Fibroblast of pulmonary artery (primary cell): ENCODE results near the gene SIK3.

Experiments used
- DNase-seq: peaks from one replicate; pipeline ENCODE4 v3.0.0-alpha.2; 2010; ENCODE audit warnings: low read depth
- H3K4me3 ChIP-seq: replicated peaks from 2 replicates; pipeline ENCODE4 v1.5.1; 2011; ENCODE audit warnings: low read depth, mild to moderate bottlenecking, control low read depth, low read length, moderate library complexity
- CTCF ChIP-seq: IDR thresholded peaks from 2 replicates; pipeline ENCODE4 v1.5.1; 2011; ENCODE audit warnings: mild to moderate bottlenecking, control low read depth, low read length, inconsistent platforms; ENCODE audit errors: missing control alignments

SIK3 gene

GRCh38 chr11:116869610-116870009 lies 228.6 kb downstream of the SIK3 start:
- H3K4me3 ChIP-seq = no peak overlapping the region
- DNase-seq = no peak
- TF ChIP-seq CTCF = no peak

- DNase-seq = no peak
- TF ChIP-seq CTCF = no peak
- no peak overlapping the region for H3K4me3 ChIP-seq
Measured at GRCh38 chr11:116868066-116868465, 230.2 kb downstream of the SIK3 start.

GRCh38 chr11:116867619-116868018 lies 230.6 kb downstream of the SIK3 start:
- TF ChIP-seq CTCF = no peak
- no peak overlapping the region for H3K4me3 ChIP-seq
- DNase-seq = no peak

- TF ChIP-seq CTCF = no peak
- no peak for DNase-seq
Measured at GRCh38 chr11:116866804-116867455, 231.3 kb downstream of the SIK3 start.

GRCh38 chr11:116865696-116866095 lies 232.5 kb downstream of the SIK3 start:
- peak; percentile 39 for DNase-seq
- no peak overlapping the region for H3K4me3 ChIP-seq
- TF ChIP-seq CTCF = no peak

More at GRCh38 chr11:116866804-116867455, 231.3 kb downstream of the SIK3 start:
- H3K4me3 ChIP-seq = no peak overlapping the region

- TF ChIP-seq CTCF = no peak
- DNase-seq = no peak
- no peak overlapping the region for H3K4me3 ChIP-seq
Measured at GRCh38 chr11:116864531-116864930, 233.7 kb downstream of the SIK3 start.

- DNase-seq = no peak
- TF ChIP-seq CTCF = no peak
- no peak overlapping the region for H3K4me3 ChIP-seq
Measured at GRCh38 chr11:116862951-116863350, 235.3 kb downstream of the SIK3 start.
